Measurements from ENCODE around the gene PHACTR1. TPM values are rescaled to one million over a fixed set of nuclear protein-coding genes. Genes with fewer than 3 reads are reported as not detected.
"Not testable (repeated sequence)": the region's sequence is repeated elsewhere in the genome, so short reads cannot be mapped to it uniquely, and the experiment has no call there.

Gene PHACTR1
- total RNA-seq, 1 donor from 2014 or later: 1.6 TPM

DNA sequence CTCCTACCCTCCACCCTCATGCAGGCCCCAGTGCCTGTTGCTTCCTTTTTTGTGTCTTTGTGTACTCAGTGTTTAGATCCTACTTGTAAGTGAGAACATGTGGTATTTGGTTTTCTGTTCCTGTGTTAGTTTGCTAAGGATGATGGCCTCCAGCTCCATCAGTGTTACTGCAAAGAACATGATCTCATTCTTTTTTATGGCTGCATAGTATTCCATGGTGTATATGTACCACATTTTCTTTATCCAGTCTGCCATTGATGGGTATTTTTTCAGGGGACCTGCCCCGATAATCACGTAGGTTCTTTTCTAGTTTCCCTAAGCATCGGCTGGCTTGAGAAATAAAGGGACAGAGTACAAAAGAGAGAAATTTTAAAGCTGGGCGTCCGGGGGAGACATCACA is 527.2 kb downstream of the PHACTR1 start:
- not testable (repeated sequence) for ATAC-seq

DNA sequence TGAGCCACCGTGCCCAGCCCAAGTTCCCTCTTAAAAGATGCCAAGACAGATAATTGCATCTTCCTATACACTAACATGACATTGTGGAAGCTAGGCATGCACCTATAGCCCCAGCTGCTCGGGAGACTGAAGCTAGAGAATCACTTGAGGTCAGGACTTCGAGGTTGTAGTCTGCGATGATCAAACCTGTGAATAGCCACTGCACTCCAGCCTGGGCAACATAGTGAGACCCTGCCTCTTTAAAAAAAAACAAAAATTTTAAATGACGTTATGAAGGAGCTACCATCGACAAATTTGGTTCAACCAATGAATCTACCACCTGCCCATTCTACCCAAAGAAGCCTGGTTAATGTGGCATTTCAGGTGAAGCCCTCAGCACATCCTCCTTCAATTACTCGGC is 531.1 kb downstream of the PHACTR1 start:
- ATAC-seq: no peak

GRCh38 chr6:13248053-13248452 is 531.5 kb downstream of the PHACTR1 start:
- no peak for ATAC-seq

- ATAC-seq: no peak
These were observed 532.0 kb downstream of the PHACTR1 start for GRCh38 chr6:13248584-13248985.

- ATAC-seq: no peak
These were observed 532.4 kb downstream of the PHACTR1 start for GRCh38 chr6:13248994-13249393.

DNA sequence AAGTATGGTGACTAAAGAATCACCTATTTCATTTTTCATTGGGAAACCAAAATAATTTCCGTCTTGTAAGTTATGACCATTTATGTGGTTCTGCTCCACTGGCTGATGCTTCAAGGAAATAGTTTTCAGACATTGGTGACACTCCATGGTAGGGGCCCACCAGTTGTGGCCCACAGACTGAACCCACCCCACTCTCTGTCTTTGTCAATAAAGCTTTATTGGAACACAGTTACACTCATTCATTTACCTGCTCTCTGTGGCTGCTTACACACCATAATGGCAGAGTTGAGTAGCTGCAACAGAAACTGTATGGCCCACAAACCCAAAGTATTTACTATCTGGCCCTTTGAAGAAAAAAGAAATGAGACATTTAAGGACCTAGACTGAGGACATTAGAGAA is 533.2 kb downstream of the PHACTR1 start:
- no peak for ATAC-seq

DNA sequence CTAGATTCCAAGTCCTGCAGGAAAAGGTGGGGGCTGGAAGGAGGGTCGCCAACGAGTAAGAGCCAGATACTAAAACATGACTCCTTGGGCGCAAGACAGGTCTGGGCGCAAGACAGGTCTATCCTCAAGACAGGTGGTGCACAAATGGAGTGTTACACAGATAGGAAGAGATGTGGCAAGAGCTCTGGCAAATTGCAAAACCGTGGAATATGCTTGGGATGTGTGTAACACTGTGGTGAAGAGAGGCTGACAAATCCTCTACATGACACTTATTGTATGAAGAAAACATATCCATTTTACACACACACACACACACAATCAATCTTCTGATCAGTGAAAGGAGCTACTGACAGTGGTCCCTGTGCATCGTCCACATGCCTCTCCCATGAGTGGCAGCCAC is 534.1 kb downstream of the PHACTR1 start:
- ATAC-seq: no peak

GRCh38 chr6:13251242-13251641 is 534.7 kb downstream of the PHACTR1 start:
- ATAC-seq: no peak

GRCh38 chr6:13252790-13253189 is 536.2 kb downstream of the PHACTR1 start:
- no peak for ATAC-seq

DNA sequence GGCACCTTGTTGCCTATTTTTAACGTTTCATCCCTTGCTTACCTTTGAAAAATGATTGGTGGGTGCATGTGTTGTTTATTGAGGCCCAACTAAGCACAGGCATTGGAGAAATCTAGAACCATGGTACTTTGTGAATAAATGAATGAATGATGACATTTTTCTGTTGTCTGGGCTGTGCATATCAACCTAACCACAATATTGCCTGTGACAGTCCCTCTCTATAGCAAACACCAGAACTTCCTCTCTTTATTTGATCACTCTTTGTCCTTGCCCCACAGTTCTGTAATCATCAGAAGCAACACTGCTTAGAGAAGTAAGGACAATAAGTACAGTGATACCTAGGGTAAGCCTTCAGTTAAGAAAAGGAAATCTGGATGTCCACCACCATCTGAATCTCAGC is 536.7 kb downstream of the PHACTR1 start:
- no peak for ATAC-seq

GRCh38 chr6:13256266-13257001 is 539.9 kb downstream of the PHACTR1 start:
- ATAC-seq: no peak

GRCh38 chr6:13259393-13259792 is 542.8 kb downstream of the PHACTR1 start:
- no peak for ATAC-seq

DNA sequence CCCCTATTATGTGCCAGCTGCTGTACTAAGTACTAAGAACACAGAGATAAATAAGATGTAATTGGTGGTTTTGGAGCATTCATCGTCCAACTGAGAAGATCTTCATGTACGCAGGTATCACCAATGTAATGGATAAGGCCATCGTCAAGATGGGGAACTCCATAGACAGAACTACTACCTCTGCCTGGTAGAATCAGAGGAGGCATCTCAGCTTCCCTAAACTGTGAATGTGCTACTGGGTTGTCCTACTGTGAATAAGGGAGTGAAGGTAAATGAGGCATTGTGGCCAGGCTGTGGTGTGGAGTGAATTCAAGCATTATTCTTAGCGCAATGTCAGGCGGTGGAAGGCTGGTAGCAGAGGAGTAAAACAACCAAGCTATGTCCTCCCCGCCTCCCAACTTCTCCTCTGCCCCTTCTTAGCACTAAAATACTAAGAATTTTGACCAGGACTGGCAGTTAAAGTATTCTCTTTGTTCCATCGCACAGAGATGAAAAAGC is 543.6 kb downstream of the PHACTR1 start:
- no peak for ATAC-seq

GRCh38 chr6:13260831-13261230 is 544.3 kb downstream of the PHACTR1 start:
- ATAC-seq: no peak

GRCh38 chr6:13261464-13261994 is 545.0 kb downstream of the PHACTR1 start:
- peak; percentile 65 for ATAC-seq

GRCh38 chr6:13262302-13263230 is 546.0 kb downstream of the PHACTR1 start:
- ATAC-seq: no peak

GRCh38 chr6:13263669-13264068 is 547.1 kb downstream of the PHACTR1 start:
- no peak for ATAC-seq

- no peak for ATAC-seq
These were observed 550.6 kb downstream of the PHACTR1 start for GRCh38 chr6:13267142-13267651.

- ATAC-seq: peak; percentile 26
These were observed 552.4 kb downstream of the PHACTR1 start for GRCh38 chr6:13268913-13269518.

GRCh38 chr6:13272131-13273046 is 555.8 kb downstream of the PHACTR1 start:
- no peak for ATAC-seq

DNA sequence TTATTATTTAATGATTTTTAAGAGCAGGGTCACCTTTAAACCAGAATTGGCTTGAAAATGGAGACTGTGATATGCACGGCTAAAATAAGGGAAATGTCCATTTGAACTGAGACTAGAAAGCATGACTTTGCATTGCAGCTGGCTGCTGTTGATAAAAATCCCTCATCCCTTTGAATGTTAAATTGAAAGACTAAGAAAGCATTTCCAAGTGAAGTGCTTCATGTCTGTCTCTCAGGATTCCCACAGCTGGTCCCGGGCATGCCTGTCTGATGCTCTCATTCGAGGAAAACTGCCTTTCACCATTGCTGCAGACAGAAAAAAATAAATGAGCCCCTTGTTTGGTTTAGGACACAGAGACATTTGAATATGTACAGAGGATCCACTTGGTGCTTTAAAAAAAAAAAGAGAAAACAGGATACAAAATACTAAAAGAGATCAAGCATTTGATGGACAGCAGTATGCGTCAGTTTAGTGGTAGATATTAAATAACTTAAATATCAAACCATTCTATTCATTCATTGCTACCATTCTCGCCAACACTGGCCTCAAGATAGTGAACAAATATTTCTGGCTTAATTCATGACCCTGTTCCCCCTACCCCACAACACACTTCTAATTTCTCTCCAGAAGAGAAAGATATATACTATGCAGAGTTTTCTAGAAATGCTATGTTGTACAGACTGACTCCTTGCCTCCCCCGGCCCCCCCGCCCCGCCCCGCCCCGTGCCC is 556.8 kb downstream of the PHACTR1 start:
- no peak for ATAC-seq
